Thoracic aorta (tissue), 2 donors: ENCODE data around the gene PXDN. TPM values are rescaled to one million over a fixed set of nuclear protein-coding genes. Genes with fewer than 3 reads are reported as not detected.
A peak's percentile ranks its signal among the peaks of the same experiment; 100 is the strongest.

ENCODE experiments used
- ATAC-seq: fragments of 150-250 bp; one replicate; pipeline ENCODE4 v1.8.0; 2017; ENCODE audit warnings: low read depth; ENCODE audit not compliant: insufficient number of reproducible peaks, low FRiP score
- DNase-seq: peaks from one replicate; pipeline ENCODE4 v3.0.0-alpha.2; 2020; ENCODE audit warnings: low spot score
- H3K27ac ChIP-seq, 2 donors: fragments of 200-600 bp; sonication (generic); 1 replicate in 1 of 2; 2 replicates in 1 of 2; pipeline ENCODE4 v1.5.1; 2016; ENCODE audit warnings: mild to moderate bottlenecking in 2 of 2, moderate library complexity in 2 of 2
- H3K27me3 ChIP-seq: fragments of 200-600 bp; sonication (generic); replicated peaks from 2 replicates; pipeline ENCODE4 v1.6.0; 2016; ENCODE audit warnings: mild to moderate bottlenecking; ENCODE audit not compliant: insufficient read depth
- H3K36me3 ChIP-seq: fragments of 200-600 bp; sonication (generic); one replicate; pipeline ENCODE4 v1.5.1; 2016
- H3K4me1 ChIP-seq, 2 donors: fragments of 200-600 bp; sonication (generic); 1 replicate in 1 of 2; 2 replicates in 1 of 2; pipeline versions ENCODE4 v1.5.1 to v1.6.0; 2016; ENCODE audit warnings: low read depth in 2 of 2, mild to moderate bottlenecking in 1 of 2; ENCODE audit not compliant: control insufficient read depth in 1 of 2
- H3K4me3 ChIP-seq: fragments of 200-600 bp; sonication (generic); 2 replicates; pipeline ENCODE4 v1.5.1; 2016; ENCODE audit warnings: mild to moderate bottlenecking
- H3K9me3 ChIP-seq: fragments of 200-600 bp; sonication (generic); 2 replicates; pipeline ENCODE4 v1.5.1; 2016
- CTCF ChIP-seq: fragments of 200-600 bp; sonication (generic); IDR thresholded peaks from one replicate; pipeline ENCODE4 v1.5.1; 2019; ENCODE audit warnings: antibody characterized with exemption
- total RNA-seq, 2 donors: library from RNA; depleted of rRNA; stranded (reverse); fragments of >200 nt; gene quantifications; one replicate each; pipeline versions ENCODE4 v1.1.0 to v1.2.3, GENCODE V29; 2016

Gene PXDN
- total RNA-seq, 2 donors from 2014 or later = 97.5 to 114 TPM

- Histone ChIP-seq H3K36me3 (no peaks in the 10 kb centered on the region), H3K9me3 (no peaks in the 10 kb centered on the region), H3K27me3 (no peaks in the 10 kb centered on the region), H3K27ac (peak overlapping the region in 1 of 2 donors; percentile 25), H3K4me1 (peaks cover 10 to 30% of the 10 kb centered on the region in 2 donors), H3K4me3 (no peak overlapping the region)
- DNase-seq (no peak), ATAC-seq (no peak)
- no peak for TF ChIP-seq CTCF
These were observed 150.3 kb downstream of the PXDN start for GRCh38 chr2:1594123-1594372.

- Histone ChIP-seq H3K27me3 (no peaks in the 10 kb centered on the region), H3K4me1 (peaks cover 10 to 30% of the 10 kb centered on the region in 2 donors), H3K4me3 (no peak overlapping the region), H3K27ac (peak overlapping the region; percentile 19 to 25), H3K9me3 (no peaks in the 10 kb centered on the region), H3K36me3 (no peaks in the 10 kb centered on the region)
- no peak for DNase-seq
- no peak for TF ChIP-seq CTCF
- no peak for ATAC-seq
These were observed 150.8 kb downstream of the PXDN start for GRCh38 chr2:1593371-1594122.

- peak; percentile 64 for ATAC-seq
- Histone ChIP-seq H3K4me1 (peaks cover 10 to 30% of the 10 kb centered on the region in 2 donors), H3K4me3 (peak overlapping the region; percentile 61), H3K9me3 (no peaks in the 10 kb centered on the region), H3K27me3 (no peaks in the 10 kb centered on the region), H3K36me3 (no peaks in the 10 kb centered on the region), H3K27ac (peak overlapping the region in 1 of 2 donors; percentile 37)
- DNase-seq = peak; percentile 46
- TF ChIP-seq CTCF = peak; percentile 87
These were observed 152.1 kb downstream of the PXDN start for GRCh38 chr2:1591978-1592907.

GRCh38 chr2:1591461-1591770 lies 152.9 kb downstream of the PXDN start:
- no peak for ATAC-seq
- no peaks in the 10 kb centered on the region for H3K9me3 ChIP-seq
- no peak for TF ChIP-seq CTCF
- no peak for DNase-seq
- no peaks in the 10 kb centered on the region for H3K27me3 ChIP-seq
- H3K27ac ChIP-seq = no peak overlapping the region
- H3K36me3 ChIP-seq = no peaks in the 10 kb centered on the region
- H3K4me1 ChIP-seq = peaks cover 10 to 30% of the 10 kb centered on the region in 2 donors
- peak overlapping the region; percentile 61 for H3K4me3 ChIP-seq

GRCh38 chr2:1590596-1591460 lies 153.5 kb downstream of the PXDN start:
- Histone ChIP-seq H3K4me3 (no peak overlapping the region), H3K9me3 (no peaks in the 10 kb centered on the region), H3K27ac (no peak overlapping the region), H3K4me1 (peaks cover 10 to 30% of the 10 kb centered on the region in 2 donors), H3K36me3 (no peaks in the 10 kb centered on the region), H3K27me3 (no peaks in the 10 kb centered on the region)
- ATAC-seq = no peak
- no peak for DNase-seq
- TF ChIP-seq CTCF = no peak
